AG04450 (cell line): ENCODE measurements around the gene TSEN34. TPM values are rescaled to one million over a fixed set of nuclear protein-coding genes. Genes with fewer than 3 reads are reported as not detected.
"Not testable (repeated sequence)": the region's sequence is repeated elsewhere in the genome, so short reads cannot be mapped to it uniquely, and the experiment has no call there.

ENCODE experiments used
- CTCF ChIA-PET: fragments of 300-600, 350-600 bp; formaldehyde crosslinking; extraction: SDS; loops from one replicate; lab custom pipeline; 2022; ENCODE audit warnings: antibody characterized with exemption, inconsistent platforms; lab: Charles Lee
- POLR2A ChIA-PET: fragments of 350-600 bp; formaldehyde crosslinking; extraction: SDS; loops from one replicate; lab custom pipeline; 2021; ENCODE audit warnings: antibody characterized with exemption, inconsistent platforms; lab: Yijun Ruan, JAX
- DNase-seq: peaks from one replicate; pipeline ENCODE4 v3.0.0-alpha.2; 2011; ENCODE audit warnings: low read depth, low spot score
- H3K27ac ChIP-seq: one replicate; pipeline ENCODE4 v1.5.1; 2012; ENCODE audit warnings: low read depth, low read length, control low read depth
- H3K27me3 ChIP-seq: one replicate; pipeline ENCODE4 v1.6.0; 2012; ENCODE audit warnings: low read length; ENCODE audit not compliant: control insufficient read depth, insufficient read depth
- H3K4me3 ChIP-seq: 2 replicates; pipeline ENCODE4 v1.5.1; 2011; ENCODE audit warnings: mild to moderate bottlenecking, low read depth, low read length, control low read depth
- H3K9me3 ChIP-seq: 2 replicates; pipeline ENCODE4 v1.5.1; 2012; ENCODE audit warnings: low read length; ENCODE audit not compliant: control insufficient read depth, insufficient read depth
- CTCF ChIP-seq: IDR thresholded peaks from 2 replicates; pipeline ENCODE4 v1.5.1; 2011; ENCODE audit warnings: low read depth, low read length, control low read depth, inconsistent platforms
- polyA plus RNA-seq: library from polyadenylated mRNA; depleted of rRNA; stranded (reverse); fragments of >200 nt; gene quantifications from 2 replicates; pipeline ENCODE4 v1.2.3, GENCODE V29; 2011

TSEN34 gene
- polyA plus RNA-seq, 1 experiment = 32.4 TPM

- POLR2A ChIA-PET = interaction anchor here (0.5 to 3.9 kb wide), 8 partner anchors 9 to 342 kb away, joined by 3 to 29 read pairs (median 8); partner anchors contain the start of genes CNOT3, LENG1, MBOAT7 and RPS9
Measured at GRCh38 chr19:54209811-54210494, 18.8 kb downstream of the TSEN34 start.

GRCh38 chr19:54211235-54211634, 20.1 kb downstream of the TSEN34 start:
- H3K27ac ChIP-seq = peak overlapping the region; percentile 61
- CTCF ChIA-PET = interaction anchor here (0.9 kb wide), 1 partner anchor 20 kb away, joined by 4 read pairs; no protein-coding TSS in a partner anchor
- no peaks in the 10 kb centered on the region; the same call in 1 of the 2 replicates for H3K9me3 ChIP-seq
- no peak overlapping the region for H3K4me3 ChIP-seq
- POLR2A ChIA-PET = interaction anchor here (0.8 to 3.9 kb wide), 2 partner anchors 22 to 521 kb away, joined by 5 to 29 read pairs; partner anchors contain the start of gene MBOAT7
- TF ChIP-seq CTCF = no peak
- no peaks in the 10 kb centered on the region for H3K27me3 ChIP-seq
- DNase-seq = no peak

More at GRCh38 chr19:54209811-54210494, 18.8 kb downstream of the TSEN34 start:
- no peaks in the 10 kb centered on the region; the same call in 1 of the 2 replicates for H3K9me3 ChIP-seq
- H3K4me3 ChIP-seq = peak overlapping the region; percentile 17; the same call in 1 of the 2 replicates
- DNase-seq = peak; percentile 96
- peak overlapping the region; percentile 90 for H3K27ac ChIP-seq
- no peak for TF ChIP-seq CTCF
- no peaks in the 10 kb centered on the region for H3K27me3 ChIP-seq
- CTCF ChIA-PET = interaction anchor here (0.8 to 0.9 kb wide), 2 partner anchors 20 to 21 kb away, joined by 3 read pairs; partner anchors contain the start of gene MBOAT7

- H3K27me3 ChIP-seq, DNase-seq, POLR2A ChIA-PET, H3K27ac ChIP-seq, H3K9me3 ChIP-seq, H3K4me3 ChIP-seq, CTCF ChIA-PET: not testable (repeated sequence)
Measured at GRCh38 chr19:54214217-54214616, 23.1 kb downstream of the TSEN34 start.

- H3K4me3 ChIP-seq, DNase-seq, H3K27me3 ChIP-seq, H3K27ac ChIP-seq, CTCF ChIA-PET, H3K9me3 ChIP-seq, POLR2A ChIA-PET: not testable (repeated sequence)
Measured at GRCh38 chr19:54214734-54215133, 23.6 kb downstream of the TSEN34 start.

- POLR2A ChIA-PET = no interaction called here
- no peak overlapping the region for H3K27ac ChIP-seq
- H3K9me3 ChIP-seq = no peaks in the 10 kb centered on the region
- no peak overlapping the region for H3K4me3 ChIP-seq
- DNase-seq = no peak
- peaks cover 10% of the 10 kb centered on the region for H3K27me3 ChIP-seq
- TF ChIP-seq CTCF = no peak
- CTCF ChIA-PET = no interaction called here
Measured at GRCh38 chr19:54216869-54217268, 25.8 kb downstream of the TSEN34 start.

GRCh38 chr19:54217517-54218247, 26.6 kb downstream of the TSEN34 start:
- H3K27ac ChIP-seq, H3K4me3 ChIP-seq, DNase-seq, CTCF ChIA-PET, POLR2A ChIA-PET, H3K9me3 ChIP-seq: not testable (repeated sequence)
- H3K27me3 ChIP-seq = peaks cover 12% of the 10 kb centered on the region
